H1 (cell line): ENCODE data around the gene TMEM147. TPM values are rescaled to one million over a fixed set of nuclear protein-coding genes. Genes with fewer than 3 reads are reported as not detected.

Source experiments
- CTCF ChIA-PET: fragments of 300-600 bp; sonication (Branson Sonifier 250); formaldehyde crosslinking; loops from one replicate; lab custom pipeline; 2021; ENCODE audit not compliant: partially characterized antibody; lab: Charles Lee
- POLR2A ChIA-PET: fragments of 300-600 bp; sonication (Branson Sonifier 250); formaldehyde crosslinking; loops from one replicate; lab custom pipeline; 2021; ENCODE audit warnings: inconsistent platforms; ENCODE audit not compliant: partially characterized antibody; lab: Charles Lee
- DNase-seq, 2 experiments: peaks; one replicate each; pipeline versions ENCODE4 v3.0.0 to v3.0.0-alpha.2; 2010 to 2022; ENCODE audit warnings: low spot score in 2 of 2, low read depth in 1 of 2, mixed read lengths in 1 of 2
- FAIRE-seq: peaks from 2 replicates; lab custom pipeline; 2011; peaks lifted over from hg19 to GRCh38; lab: Jason Lieb, UNC
- H2AFZ ChIP-seq: 2 replicates; pipeline ENCODE4 v1.8.1; 2012; ENCODE audit warnings: low read length, inconsistent platforms
- H2AK5ac ChIP-seq: 2 replicates; pipeline ENCODE4 v1.6.1; 2013; ENCODE audit warnings: low read depth, low read length
- H2BK120ac ChIP-seq: replicated peaks from 2 replicates; pipeline ENCODE3; 2013; ENCODE audit warnings: low read depth, low read length, inconsistent platforms
- H2BK12ac ChIP-seq: 2 replicates; pipeline ENCODE4 v1.6.1; 2013; ENCODE audit warnings: low read depth, low read length
- H2BK15ac ChIP-seq: 2 replicates; pipeline ENCODE4 v1.6.1; 2013; ENCODE audit warnings: low read length
- H2BK20ac ChIP-seq: 2 replicates; pipeline ENCODE4 v1.6.1; 2013; ENCODE audit warnings: low read length
- H2BK5ac ChIP-seq: 2 replicates; pipeline ENCODE4 v1.6.1; 2013; ENCODE audit warnings: low read depth, low read length
- H3K14ac ChIP-seq: 2 replicates; pipeline ENCODE4 v1.6.1; 2013; ENCODE audit warnings: inconsistent platforms; ENCODE audit not compliant: insufficient read length
- H3K18ac ChIP-seq: 2 replicates; pipeline ENCODE4 v1.6.1; 2013; ENCODE audit warnings: low read length; ENCODE audit errors: extremely low read depth
- H3K23ac ChIP-seq: 2 replicates; pipeline ENCODE4 v1.6.1; 2013; ENCODE audit warnings: inconsistent platforms; ENCODE audit not compliant: insufficient read length
- H3K23me2 ChIP-seq: 2 replicates; pipeline ENCODE4 v1.6.1; 2013; ENCODE audit warnings: low read depth, low read length
- H3K27ac ChIP-seq: 2 replicates; pipeline ENCODE4 v1.6.1; 2011; ENCODE audit warnings: low read depth, low read length, inconsistent platforms
- H3K27me3 ChIP-seq, 4 experiments: replicated peaks in 1 of 4; 1 replicate in 1 of 4; 2 replicates in 3 of 4; pipeline versions ENCODE4 v1.6.1 to v1.8.1; 2011 to 2013; ENCODE audit warnings: low read length in 3 of 4, mild to moderate bottlenecking in 3 of 4, inconsistent platforms in 2 of 4, mixed read lengths in 2 of 4, moderate library complexity in 1 of 4; ENCODE audit not compliant: control insufficient read depth in 3 of 4, insufficient read depth in 3 of 4; ENCODE audit errors: extremely low read depth in 1 of 4
- H3K36me3 ChIP-seq, 4 experiments: 2 replicates each; pipeline versions ENCODE4 v1.6.1 to v1.8.1; 2011 to 2013; ENCODE audit warnings: mild to moderate bottlenecking in 4 of 4, low read length in 3 of 4, moderate library complexity in 2 of 4, control low read depth in 1 of 4, inconsistent platforms in 1 of 4; ENCODE audit not compliant: insufficient read depth in 4 of 4, control insufficient read depth in 2 of 4
- H3K4ac ChIP-seq: replicated peaks from 2 replicates; pipeline ENCODE3; 2013; ENCODE audit warnings: low read length, low read depth, mixed read lengths, inconsistent platforms; ENCODE audit not compliant: insufficient read length
- H3K4me1 ChIP-seq, 4 experiments: replicated peaks in 1 of 4; 1 replicate in 1 of 4; 2 replicates in 3 of 4; pipeline versions ENCODE4 v1.6.1 to v1.8.1; 2011 to 2013; ENCODE audit warnings: low read length in 3 of 4, inconsistent platforms in 2 of 4, mixed read lengths in 1 of 4; ENCODE audit not compliant: insufficient read depth in 4 of 4, control insufficient read depth in 3 of 4
- H3K4me2 ChIP-seq, 2 experiments: 2 replicates each; pipeline versions ENCODE4 v1.6.1 to v1.8.1; 2011 to 2013; ENCODE audit warnings: low read depth in 2 of 2, low read length in 2 of 2, control low read depth in 1 of 2, inconsistent platforms in 1 of 2, mild to moderate bottlenecking in 1 of 2; ENCODE audit not compliant: insufficient read depth in 1 of 2
- H3K4me3 ChIP-seq, 4 experiments: fragments of 200-600, 300-600 bp in 1 of 4; sonication (generic), shearing (Covaris generic), sonication (Bioruptor Twin) in 1 of 4; 2 replicates each; pipeline versions ENCODE4 v1.5.1 to v1.8.1; 2011 to 2016; ENCODE audit warnings: low read length in 4 of 4, low read depth in 3 of 4, control low read depth in 2 of 4, inconsistent platforms in 2 of 4, mild to moderate bottlenecking in 2 of 4, mixed read lengths in 1 of 4, moderate library complexity in 1 of 4; ENCODE audit not compliant: insufficient read depth in 2 of 4; ENCODE audit errors: extremely low read depth in 1 of 4
- H3K56ac ChIP-seq: replicated peaks from 2 replicates; pipeline ENCODE3; 2013; ENCODE audit warnings: low read depth, mild to moderate bottlenecking, mixed read lengths, low read length, inconsistent platforms; ENCODE audit not compliant: insufficient read length
- H3K79me1 ChIP-seq: 2 replicates; pipeline ENCODE4 v1.6.1; 2013; ENCODE audit warnings: low read depth, low read length, control low read depth
- H3K79me2 ChIP-seq, 2 experiments: 2 replicates each; pipeline versions ENCODE4 v1.6.1 to v1.8.1; 2012 to 2013; ENCODE audit warnings: low read length in 2 of 2, mild to moderate bottlenecking in 2 of 2, inconsistent platforms in 1 of 2; ENCODE audit not compliant: insufficient read depth in 2 of 2, control insufficient read depth in 1 of 2
- H3K9ac ChIP-seq, 4 experiments: replicated peaks in 1 of 4; 1 replicate in 1 of 4; 2 replicates in 3 of 4; pipeline versions ENCODE4 v1.6.1 to v1.8.1; 2011 to 2013; ENCODE audit warnings: low read depth in 3 of 4, low read length in 3 of 4, control low read depth in 2 of 4, mild to moderate bottlenecking in 2 of 4, moderate library complexity in 2 of 4, inconsistent platforms in 1 of 4; ENCODE audit errors: extremely low read depth in 1 of 4
- H3K9me3 ChIP-seq, 2 experiments: 2 replicates each; pipeline versions ENCODE4 v1.6.1 to v1.8.1; 2012 to 2013; ENCODE audit warnings: mild to moderate bottlenecking in 2 of 2, moderate library complexity in 2 of 2, control low read depth in 1 of 2, inconsistent platforms in 1 of 2, low read depth in 1 of 2, low read length in 1 of 2, mixed read lengths in 1 of 2; ENCODE audit not compliant: insufficient read depth in 2 of 2
- H4K20me1 ChIP-seq, 2 experiments: replicated peaks in 1 of 2; 2 replicates each; pipeline versions ENCODE3 to v1.8.1; 2011 to 2013; ENCODE audit warnings: inconsistent platforms in 2 of 2, low read length in 2 of 2, mild to moderate bottlenecking in 1 of 2; ENCODE audit not compliant: insufficient read depth in 2 of 2, control insufficient read depth in 1 of 2
- H4K5ac ChIP-seq: 2 replicates; pipeline ENCODE4 v1.6.1; 2013; ENCODE audit warnings: low read length, low read depth, mixed read lengths, inconsistent platforms; ENCODE audit not compliant: insufficient read length
- H4K8ac ChIP-seq: 2 replicates; pipeline ENCODE4 v1.8.0; 2013; ENCODE audit warnings: mild to moderate bottlenecking, moderate library complexity, low read length, inconsistent platforms; ENCODE audit not compliant: insufficient read depth; ENCODE audit errors: extremely low read depth
- H4K91ac ChIP-seq: replicated peaks from 2 replicates; pipeline ENCODE3; 2013; ENCODE audit warnings: low read length, mixed read lengths, inconsistent platforms; ENCODE audit not compliant: insufficient read length
- CHD1 ChIP-seq: IDR thresholded peaks from 2 replicates; pipeline ENCODE4 v1.6.1; 2012; ENCODE audit warnings: low read depth, low read length, improper control_type of control experiment
- KDM4A ChIP-seq: IDR thresholded peaks from one replicate; pipeline ENCODE4 v1.7.1; 2012; ENCODE audit warnings: low read depth, mild to moderate bottlenecking, moderate library complexity, low read length, inconsistent platforms; ENCODE audit not compliant: severe bottlenecking
- SIN3A ChIP-seq, 2 experiments: IDR thresholded peaks in 1 of 2; conservative IDR thresholded peaks in 1 of 2; 2 replicates each; pipeline ENCODE4 v1.6.1; 2011 to 2012; ENCODE audit warnings: low read length in 2 of 2, improper control_type of control experiment in 1 of 2, low read depth in 1 of 2, mild to moderate bottlenecking in 1 of 2
- SIRT6 ChIP-seq: IDR thresholded peaks from one replicate; pipeline ENCODE4 v1.7.1; 2012; ENCODE audit warnings: low read length, inconsistent platforms
- WGBS, 2 experiments: shearing (Covaris generic) in 1 of 2; methylation state at CpG; one replicate each; pipeline versions ENCODE4 v1.1.6 to v1.1.7; 2013 to 2015; ENCODE audit warnings: low lambda C conversion rate in 2 of 2, mixed read lengths in 2 of 2, inconsistent platforms in 1 of 2, low coverage in 1 of 2, missing lambda C conversion rate in 1 of 2; ENCODE audit not compliant: insufficient replicate concordance in 2 of 2, insufficient coverage in 1 of 2, insufficient read length in 1 of 2; ENCODE audit errors: extremely low coverage in 1 of 2, missing lambda C conversion rate in 1 of 2; 5-methylcytosine and 5-hydroxymethylcytosine counted together
- polyA plus RNA-seq, 7 experiments: library from polyadenylated mRNA; depleted of rRNA in 3 of 7; stranded (reverse) in 5 of 7; unstranded in 2 of 7; fragments of >200 nt in 5 of 7; fragments of 200-250 nt in 2 of 7; gene quantifications; 1 replicate in 5 of 7; 2 replicates in 1 of 7; 4 replicates in 1 of 7; pipeline versions ENCODE4 v1.2.1 to v1.2.3, GENCODE V29; 2011 to 2013; ENCODE audit warnings: missing spikeins in 2 of 7, mixed read lengths in 2 of 7
- total RNA-seq: library from RNA; stranded (reverse); fragmentation: NEBNext Ultra II Directional; extraction: Animal tissue kit (Norgen Biotek cat#: 25700); gene quantifications from 2 replicates; pipeline ENCODE4 v1.2.1, GENCODE V29; 2021
- TF ChIP-seq, protein P1 (sequence below): IDR thresholded peaks from 2 replicates; pipeline ENCODE4 v1.6.1; 2011; ENCODE audit warnings: low read depth, mild to moderate bottlenecking, low read length; ENCODE audit not compliant: insufficient read depth

TMEM147 gene
- total and polyA plus RNA-seq, 2 of the 8 experiments (the other 6 are each of a cell fraction or from before 2014, with no cell fraction given): 159 to 418 TPM

GRCh38 chr19:35497406-35497805 lies 48.0 kb upstream of the TMEM147 start:
- no peak overlapping the region for H3K27ac ChIP-seq
- CTCF ChIA-PET: interaction anchor here (0.6 to 2.2 kb wide), 12 partner anchors 9 to 144 kb away, joined by 3 to 15 read pairs (median 4); no protein-coding TSS in a partner anchor

More at GRCh38 chr19:35497406-35497805, 48.0 kb upstream of the TMEM147 start:
- Histone ChIP-seq H3K14ac (no peak overlapping the region), H2AK5ac (no peak overlapping the region), H3K4me1 (peaks cover 0 to 5% (median 3%) of the 10 kb centered on the region in 4 experiments; a peak in 3 of 7 replicates), H3K9ac (no peak overlapping the region), H4K91ac (no peak overlapping the region), H3K79me1 (no peaks in the 10 kb centered on the region), H3K23me2 (no peaks in the 10 kb centered on the region), H2AFZ (no peak overlapping the region), H2BK15ac (no peak overlapping the region), H3K27me3 (no peaks in the 10 kb centered on the region), H2BK5ac (no peak overlapping the region), H3K23ac (no peak overlapping the region), H4K5ac (no peak overlapping the region), H4K8ac (no peak overlapping the region), H3K9me3 (no peaks in the 10 kb centered on the region), H3K4me3 (no peak overlapping the region), H4K20me1 (peaks cover 2 to 16% of the 10 kb centered on the region in 2 experiments), H3K4ac (no peak overlapping the region), H3K18ac (no peak overlapping the region), H3K4me2 (no peak overlapping the region), H2BK12ac (no peak overlapping the region), H3K56ac (no peak overlapping the region), H2BK20ac (no peak overlapping the region), H2BK120ac (no peak overlapping the region), H3K36me3 (peaks cover 11 to 40% (median 28%) of the 10 kb centered on the region in 4 experiments), H3K79me2 (no peaks in the 10 kb centered on the region)
- FAIRE-seq (no peak), DNase-seq (no peak)
- POLR2A ChIA-PET: interaction anchor here (0.5 to 4.1 kb wide), 13 partner anchors 10 to 226 kb away, joined by 3 to 110 read pairs (median 3); partner anchors contain the start of gene CD22
- TF ChIP-seq KDM4A (no peak), SIN3A (conservative IDR thresholded peaks at IDR 0.05 in 1 of 2, IDR thresholded peaks at IDR 0.05 in 1 of 2; ENCODE audit: low read depth in 1 of 2, low read length in 2 of 2) (no peak), SIRT6 (no peak), CHD1 (no peak)
- TF ChIP-seq, protein P1, sequence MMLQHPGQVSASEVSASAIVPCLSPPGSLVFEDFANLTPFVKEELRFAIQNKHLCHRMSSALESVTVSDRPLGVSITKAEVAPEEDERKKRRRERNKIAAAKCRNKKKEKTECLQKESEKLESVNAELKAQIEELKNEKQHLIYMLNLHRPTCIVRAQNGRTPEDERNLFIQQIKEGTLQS: no peak
- 84% methylated on average over 14 of the region's 14 CpGs; no CpG with 5 or more reads in 1 of the 2 experiments for WGBS, 2 experiments
